HepG2 (cell line): ENCODE measurements around the gene CNTFR. TPM values are rescaled to one million over a fixed set of nuclear protein-coding genes. Genes with fewer than 3 reads are reported as not detected.

Experiments
- ATAC-seq: fragments of 200-7000 bp; cut with Tn5 transposase; 3 replicates; pipeline ENCODE4 v1.9.1; 2020; ENCODE audit warnings: mild to moderate bottlenecking, moderate library complexity
- BruUV-seq: library from RNA; stranded (reverse); fragments of 400-500 nt; replicated peaks from 2 replicates; lab custom pipeline; 2021; lab: Mats Ljungman, UMichigan
- CTCF ChIA-PET: fragments of 300-600 bp; formaldehyde crosslinking; extraction: SDS; loops from one replicate; lab custom pipeline; 2021; ENCODE audit warnings: low total read pairs, inconsistent platforms, low intra/inter-chr PET ratio; lab: Yijun Ruan, JAX
- POLR2A ChIA-PET: fragments of 350-600 bp; sonication (Branson Sonifier 250); formaldehyde crosslinking; loops from one replicate; lab custom pipeline; 2020; ENCODE audit warnings: antibody characterized with exemption, inconsistent platforms; lab: Yijun Ruan, JAX
- DNase-seq: peaks from one replicate; pipeline ENCODE4 v3.0.0-alpha.2; 2015; ENCODE audit warnings: low spot score
- FAIRE-seq: peaks from 3 replicates; lab custom pipeline; 2011; peaks lifted over from hg19 to GRCh38; lab: Jason Lieb, UNC
- H2AFZ ChIP-seq: one replicate; pipeline ENCODE4 v1.6.1; 2011; ENCODE audit warnings: low read length, inconsistent platforms
- H3K27ac ChIP-seq: fragments of 300-600 bp; 3 replicates; pipeline ENCODE4 v1.8.0; 2011; ENCODE audit warnings: mixed run types, mild to moderate bottlenecking, mixed read lengths, low read length, inconsistent platforms; ENCODE audit not compliant: insufficient read depth; ENCODE audit errors: extremely low read length
- H3K27me3 ChIP-seq, 2 experiments: fragments of 200-600 bp in 1 of 2; 2 replicates in 1 of 2; 3 replicates in 1 of 2; pipeline versions ENCODE4 v1.6.0 to v1.8.0; 2011; ENCODE audit warnings: low read length in 2 of 2, mild to moderate bottlenecking in 2 of 2, moderate library complexity in 2 of 2, inconsistent platforms in 1 of 2; ENCODE audit not compliant: insufficient read depth in 2 of 2, control insufficient read depth in 1 of 2
- H3K36me3 ChIP-seq, 2 experiments: fragments of 200-600 bp in 1 of 2; replicated peaks in 1 of 2; 2 replicates in 1 of 2; 3 replicates in 1 of 2; pipeline versions ENCODE4 v1.5.1 to v1.8.0; 2011; ENCODE audit warnings: low read length in 2 of 2, inconsistent platforms in 1 of 2; ENCODE audit not compliant: insufficient read depth in 2 of 2, control insufficient read depth in 1 of 2
- H3K4me1 ChIP-seq: 2 replicates; pipeline ENCODE4 v1.5.1; 2012; ENCODE audit warnings: low read length, inconsistent platforms; ENCODE audit not compliant: insufficient read depth
- H3K4me2 ChIP-seq: 2 replicates; pipeline ENCODE4 v1.6.0; 2011; ENCODE audit warnings: low read depth, low read length, inconsistent platforms
- H3K4me3 ChIP-seq, 3 experiments: fragments of 200-600 bp in 1 of 3; sonication (generic), shearing (Covaris generic) in 1 of 3; replicated peaks in 1 of 3; 2 replicates each; pipeline ENCODE4 v1.5.1; 2011 to 2016; ENCODE audit warnings: low read length in 3 of 3, inconsistent platforms in 2 of 3, low read depth in 2 of 3, mild to moderate bottlenecking in 2 of 3, control low read depth in 1 of 3, mixed read lengths in 1 of 3; ENCODE audit not compliant: insufficient read depth in 1 of 3
- H3K79me2 ChIP-seq: one replicate; pipeline ENCODE4 v1.6.1; 2011; ENCODE audit warnings: low read length, inconsistent platforms; ENCODE audit not compliant: insufficient read depth
- H3K9ac ChIP-seq: 2 replicates; pipeline ENCODE4 v1.6.0; 2011; ENCODE audit warnings: mild to moderate bottlenecking, low read depth, low read length, inconsistent platforms; ENCODE audit not compliant: insufficient read depth
- H3K9me3 ChIP-seq: 2 replicates; pipeline ENCODE4 v1.5.1; 2012; ENCODE audit warnings: mild to moderate bottlenecking, low read length
- H4K20me1 ChIP-seq: 2 replicates; pipeline ENCODE4 v1.6.0; 2011; ENCODE audit warnings: inconsistent platforms, mild to moderate bottlenecking, low read length, moderate library complexity; ENCODE audit not compliant: insufficient read depth
- ZNF124 ChIP-seq: sonication (generic); formaldehyde crosslinking; IDR thresholded peaks from 2 replicates; pipeline ENCODE4 v1.4.0; 2020; ENCODE audit warnings: missing genetic modification reagents
- ZNF687 ChIP-seq: sonication (generic); formaldehyde crosslinking; IDR thresholded peaks from 2 replicates; pipeline ENCODE4 v1.5.1; 2020; ENCODE audit warnings: mild to moderate bottlenecking, missing genetic modification reagents, moderate library complexity
- WGBS: methylation state at CpG from one replicate; pipeline ENCODE4 v1.1.6; 2017; ENCODE audit warnings: low lambda C conversion rate; 5-methylcytosine and 5-hydroxymethylcytosine counted together
- in situ Hi-C: cut with HindIII; loops from 2 replicates; pipeline ENCODE4 v1.10.0; 2017; ENCODE audit warnings: low pct_unique_long_range_greater_than_20kb; ENCODE audit not compliant: extremely low pct_ligation_motif_present
- intact Hi-C: fragments of 100-400 bp; cut with micrococcal nuclease; formaldehyde crosslinking; loops from one replicate; pipeline ENCODE4 v1.10.0; 2022; ENCODE audit not compliant: unreplicated experiment
- polyA plus RNA-seq, 8 experiments: library from polyadenylated mRNA; depleted of rRNA in 3 of 8; stranded (reverse) in 7 of 8; unstranded in 1 of 8; fragments of >200 nt; fragmentation: Illumina TruSeq in 4 of 8; extraction: Trizol in 4 of 8; gene quantifications; 2 replicates each; pipeline versions ENCODE4 v1.2.1 to v1.2.3, GENCODE V29; 2011 to 2016; ENCODE audit warnings: low read depth in 4 of 8, missing spikeins in 1 of 8, mixed read lengths in 1 of 8; ENCODE audit not compliant: insufficient read depth in 1 of 8
- total RNA-seq, 5 experiments: library from RNA; depleted of rRNA; stranded (reverse); fragments of >200 nt; fragmentation: Illumina TruSeq; extraction: Trizol; gene quantifications; 2 replicates each; pipeline ENCODE4 v1.2.3, GENCODE V29; 2016; ENCODE audit warnings: low read depth in 1 of 5

Gene CNTFR
- total and polyA plus RNA-seq, 2 of the 13 experiments (the other 11 are each of a cell fraction or from before 2014, with no cell fraction given): not detected

- Histone ChIP-seq H3K9ac (no peak overlapping the region), H3K4me3 (no peak overlapping the region), H3K36me3 (no peaks in the 10 kb centered on the region), H3K27ac (no peak overlapping the region), H2AFZ (no peak overlapping the region), H3K4me1 (peaks cover 28% of the 10 kb centered on the region; the same call in 1 of the 2 replicates), H3K27me3 (peaks cover 14 to 62% of the 10 kb centered on the region in 2 experiments), H3K4me2 (no peak overlapping the region; the same call in 1 of the 2 replicates), H3K79me2 (no peaks in the 10 kb centered on the region), H3K9me3 (no peaks in the 10 kb centered on the region), H4K20me1 (peaks cover 4% of the 10 kb centered on the region; the same call in 1 of the 2 replicates)
- in situ Hi-C loops: loop anchor here (5.0 kb wide), 1 partner anchor 41 kb away; no protein-coding TSS in a partner anchor
- DNase-seq (no peak), ATAC-seq (peak; percentile 9; the same call in 2 of the 3 replicates), FAIRE-seq (no peak)
- CTCF ChIA-PET: interaction anchor here (1.9 to 3.9 kb wide), 2 partner anchors 45 to 189 kb away, joined by 10 to 42 read pairs; no protein-coding TSS in a partner anchor
- 3% methylated on average over 5 of the region's 26 CpGs for WGBS
- BruUV-seq: no TSS peak
- POLR2A ChIA-PET: no interaction called here
- TF ChIP-seq ZNF687 (peak; percentile 11; the same call in 1 of the 2 replicates), ZNF124 (CRISPR knock-in tag) (no peak)
- intact Hi-C loops: loop anchor here (5.0 kb wide), 1 partner anchor 91 kb away; no protein-coding TSS in a partner anchor
Measured at GRCh38 chr9:34592895-34593601, 3.5 kb upstream of the CNTFR start.
